CD4-positive, alpha-beta T cell treated with Interleukin-17A for 1 hour (primary cell): ENCODE results near the gene DSCAM.

ENCODE experiments used
- DNase-seq: peaks from one replicate; pipeline ENCODE4 v3.0.0-alpha.2; 2020

The DSCAM gene

GRCh38 chr21:40647706-40648105 is 199.3 kb downstream of the DSCAM start:
- no peak for DNase-seq

DNA sequence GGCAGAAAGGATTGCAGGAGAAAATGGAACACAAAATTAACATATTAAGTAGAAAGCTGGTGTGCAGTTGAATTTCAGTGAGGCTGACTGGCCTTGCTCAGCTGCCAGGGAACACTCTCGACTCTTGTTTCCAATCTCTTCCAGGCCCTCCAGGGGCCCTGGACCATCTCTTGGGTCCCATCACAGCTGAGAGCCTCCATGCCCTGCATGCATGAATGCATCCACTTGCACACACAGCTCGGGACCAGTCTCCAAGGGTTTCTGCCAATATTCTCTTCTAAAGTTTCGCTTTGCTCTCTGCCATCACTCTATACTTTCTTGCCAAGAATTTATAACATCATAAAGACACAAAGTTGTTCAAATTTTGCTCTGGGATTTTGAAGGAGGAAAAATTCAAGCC is 200.3 kb downstream of the DSCAM start:
- DNase-seq = no peak

GRCh38 chr21:40641042-40641441 is 205.9 kb downstream of the DSCAM start:
- DNase-seq = no peak

DNA sequence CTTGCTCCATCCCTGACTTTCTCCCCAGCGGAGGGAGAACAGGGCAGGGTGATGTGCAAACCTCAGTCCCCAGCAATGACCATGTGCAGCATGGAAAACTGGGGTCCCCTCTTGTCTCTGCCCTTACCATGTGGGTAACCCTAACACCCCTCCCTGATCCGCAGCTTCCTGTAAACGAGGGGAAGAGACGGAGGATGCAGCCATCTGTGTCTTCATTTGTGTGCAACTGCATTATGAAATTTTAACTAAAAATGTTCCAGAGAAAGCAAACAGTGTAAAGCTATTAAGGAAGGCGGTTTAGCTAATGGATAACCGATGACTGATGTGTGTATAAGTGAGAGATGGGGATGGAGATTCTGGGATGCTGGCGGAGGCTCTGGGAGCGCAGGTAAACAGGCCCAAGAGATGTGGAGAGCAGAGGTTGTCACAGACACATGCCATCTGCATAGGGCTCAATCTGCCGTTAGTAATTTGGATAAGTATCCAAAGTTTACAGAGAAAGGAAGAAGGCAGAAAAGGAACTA is 206.6 kb downstream of the DSCAM start:
- no peak for DNase-seq

- DNase-seq = no peak
Measured at GRCh38 chr21:40639616-40640194, 207.3 kb downstream of the DSCAM start.

- DNase-seq = no peak
Measured at GRCh38 chr21:40638466-40639251, 208.3 kb downstream of the DSCAM start.

DNA sequence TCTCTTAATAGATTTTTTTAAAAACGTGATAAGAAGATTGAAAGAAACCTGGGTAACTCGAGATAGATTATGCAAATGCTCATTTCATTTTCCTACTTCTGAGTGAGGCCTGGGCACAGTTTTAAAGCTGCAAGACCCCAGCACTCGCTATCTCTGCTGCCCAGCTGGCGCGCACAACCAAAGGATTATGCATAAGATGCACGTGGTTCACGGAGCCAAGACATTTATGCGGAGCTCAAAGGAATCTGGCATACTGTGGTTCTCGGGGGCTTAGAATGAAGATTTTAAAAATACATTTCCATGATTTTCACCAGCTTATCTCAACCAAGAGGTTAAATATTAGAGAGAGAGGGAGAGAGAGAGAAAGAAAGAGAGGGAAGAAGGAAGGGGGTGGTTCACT is 210.9 kb downstream of the DSCAM start:
- no peak for DNase-seq

DNA sequence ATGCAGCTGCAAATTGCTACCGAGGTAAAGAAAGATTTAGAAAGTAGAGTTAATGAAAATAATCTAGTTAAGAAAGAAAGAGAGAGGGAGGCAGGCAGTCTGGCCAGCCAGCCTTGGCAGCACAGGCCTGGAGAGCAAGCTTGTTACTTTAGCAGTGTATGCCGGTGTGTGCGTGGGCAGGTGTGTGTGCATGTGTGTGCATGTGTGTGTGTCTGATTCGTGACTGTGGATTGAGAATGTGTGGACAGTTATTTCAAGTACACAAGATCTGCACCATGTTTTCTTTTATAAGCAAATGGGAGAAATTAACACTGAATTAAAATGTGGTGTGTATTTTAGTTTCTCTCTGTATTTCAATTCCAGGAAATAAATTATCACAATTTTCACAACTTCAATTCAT is 211.6 kb downstream of the DSCAM start:
- DNase-seq = no peak

DNA sequence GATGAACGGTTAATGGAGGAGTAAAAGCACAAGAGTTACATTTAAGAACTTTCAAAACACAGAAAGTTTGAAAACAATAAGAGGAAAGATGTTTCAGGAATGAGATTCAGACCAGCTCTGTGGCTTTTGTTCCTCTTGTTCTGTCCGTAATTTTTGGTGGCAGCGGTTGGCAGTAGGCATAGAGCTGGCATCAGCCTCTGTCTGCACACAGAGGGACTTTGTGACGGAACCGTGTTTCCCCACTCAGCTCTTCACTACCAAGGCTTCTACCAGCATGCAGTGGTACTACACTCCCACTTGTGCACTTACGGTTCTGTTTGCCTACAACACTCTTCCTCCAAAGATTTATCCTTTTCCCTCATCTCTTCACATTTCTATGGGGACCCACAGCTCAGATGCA is 212.8 kb downstream of the DSCAM start:
- DNase-seq = no peak

GRCh38 chr21:40633048-40633447 is 213.9 kb downstream of the DSCAM start:
- DNase-seq = no peak

DNA sequence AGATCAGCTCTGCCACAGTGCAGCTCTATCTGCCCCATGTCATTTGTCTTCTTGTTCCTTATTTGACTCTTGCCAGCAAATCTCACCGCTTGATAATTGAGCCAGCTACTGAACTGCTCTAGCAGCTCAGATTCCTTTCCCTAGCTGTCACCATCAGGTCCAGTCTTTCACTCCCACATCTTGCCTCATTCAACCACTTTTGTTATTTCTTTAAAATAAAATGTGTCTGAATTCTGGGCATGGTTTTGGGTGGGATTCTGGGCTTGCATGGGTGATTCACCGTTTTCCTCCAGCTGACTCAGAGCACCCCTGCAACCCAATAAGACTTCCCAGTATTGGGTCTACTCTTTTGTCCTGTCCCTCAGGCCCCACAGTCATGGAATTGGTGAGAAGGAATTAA is 215.7 kb downstream of the DSCAM start:
- DNase-seq = no peak

GRCh38 chr21:40625991-40626390 is 221.0 kb downstream of the DSCAM start:
- no peak for DNase-seq

DNA sequence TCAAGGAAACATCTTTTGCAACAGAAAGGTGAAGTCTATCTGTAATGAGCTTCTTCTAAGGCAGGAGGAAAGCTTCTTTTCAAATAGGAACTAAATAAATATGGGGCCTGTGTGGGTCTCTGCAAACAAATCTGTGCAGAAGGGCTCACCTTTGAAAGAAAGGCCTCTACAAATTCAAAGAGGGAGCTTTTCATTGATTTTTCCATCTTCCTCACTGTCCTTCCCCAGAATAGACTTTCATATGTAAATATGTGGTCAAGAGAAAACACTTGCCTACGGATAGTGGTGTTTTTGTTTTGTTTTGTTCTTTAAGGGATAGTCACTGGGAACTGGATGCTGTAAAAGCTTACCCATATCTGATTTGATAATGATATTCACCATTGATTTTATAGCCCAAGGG is 223.4 kb downstream of the DSCAM start:
- no peak for DNase-seq

DNA sequence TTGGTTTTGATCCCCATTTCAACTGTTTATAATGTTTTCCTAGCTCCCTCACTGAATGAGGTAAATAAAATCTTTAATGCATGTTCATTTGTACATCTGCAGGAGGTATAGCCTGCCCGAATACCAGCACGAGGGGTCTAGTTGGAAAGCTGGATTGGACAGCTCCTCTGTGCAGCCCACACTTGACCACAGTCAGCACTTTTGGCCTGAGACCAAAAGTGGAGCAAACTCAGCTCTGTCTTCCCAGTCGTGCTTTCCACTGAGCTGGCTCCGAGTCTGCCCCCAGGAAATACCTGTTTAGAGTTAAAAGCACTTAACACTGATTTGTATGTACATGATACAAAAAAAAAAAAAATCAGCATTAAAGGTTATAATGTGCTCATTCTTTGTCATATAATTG is 224.4 kb downstream of the DSCAM start:
- DNase-seq = no peak

DNA sequence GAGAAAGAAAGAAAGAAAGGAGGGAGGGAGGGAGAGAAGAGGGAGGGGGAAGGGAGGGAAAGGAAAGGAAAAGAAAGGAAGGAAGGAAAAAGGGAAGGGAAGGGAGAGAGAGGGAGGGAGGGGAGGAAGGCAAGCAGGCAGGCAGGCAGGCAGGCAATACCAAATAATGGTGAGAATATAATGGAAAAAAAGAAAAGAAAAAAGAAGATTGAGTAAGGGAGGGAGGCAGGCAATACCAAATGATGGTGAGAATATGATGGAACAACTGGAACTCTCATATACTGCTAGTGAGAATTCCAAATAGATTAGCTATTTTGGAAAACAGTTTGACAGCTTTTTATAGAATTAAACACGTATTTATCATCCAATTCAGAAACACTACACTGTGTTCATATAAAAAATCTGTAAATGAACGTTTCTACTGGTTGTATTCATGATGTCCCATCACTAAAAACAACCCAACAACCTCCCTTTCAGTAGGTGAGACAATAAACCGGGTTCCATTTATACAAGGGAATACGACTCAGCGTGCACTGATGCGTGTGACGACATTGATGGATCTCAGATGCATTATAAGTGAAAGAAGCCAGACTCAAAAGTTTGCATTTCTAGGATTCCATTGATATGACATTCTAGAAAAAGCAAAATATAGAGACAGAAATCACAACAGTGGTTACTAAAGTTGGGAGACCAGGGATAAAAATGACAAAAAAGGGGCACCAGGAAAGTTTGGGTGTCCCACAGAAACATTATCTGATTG is 226.4 kb downstream of the DSCAM start:
- no peak for DNase-seq

GRCh38 chr21:40618191-40618973 is 228.6 kb downstream of the DSCAM start:
- no peak for DNase-seq

DNA sequence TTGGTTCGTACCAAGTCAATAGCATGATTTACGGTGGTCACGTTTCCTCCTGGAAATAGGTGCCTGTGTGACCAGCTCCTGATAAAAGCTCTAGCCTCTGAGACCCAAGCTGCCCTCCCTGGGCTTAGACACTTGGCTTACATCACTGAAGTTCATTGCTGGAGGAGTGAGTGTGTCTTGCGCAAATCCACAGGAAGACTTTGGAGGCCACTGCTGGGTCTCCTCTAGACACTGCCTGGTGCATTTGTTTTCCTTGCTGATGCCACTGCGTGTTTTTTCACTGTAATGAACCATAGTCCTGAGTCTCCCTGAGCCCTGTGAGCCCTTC is 230.6 kb downstream of the DSCAM start:
- no peak for DNase-seq

DNA sequence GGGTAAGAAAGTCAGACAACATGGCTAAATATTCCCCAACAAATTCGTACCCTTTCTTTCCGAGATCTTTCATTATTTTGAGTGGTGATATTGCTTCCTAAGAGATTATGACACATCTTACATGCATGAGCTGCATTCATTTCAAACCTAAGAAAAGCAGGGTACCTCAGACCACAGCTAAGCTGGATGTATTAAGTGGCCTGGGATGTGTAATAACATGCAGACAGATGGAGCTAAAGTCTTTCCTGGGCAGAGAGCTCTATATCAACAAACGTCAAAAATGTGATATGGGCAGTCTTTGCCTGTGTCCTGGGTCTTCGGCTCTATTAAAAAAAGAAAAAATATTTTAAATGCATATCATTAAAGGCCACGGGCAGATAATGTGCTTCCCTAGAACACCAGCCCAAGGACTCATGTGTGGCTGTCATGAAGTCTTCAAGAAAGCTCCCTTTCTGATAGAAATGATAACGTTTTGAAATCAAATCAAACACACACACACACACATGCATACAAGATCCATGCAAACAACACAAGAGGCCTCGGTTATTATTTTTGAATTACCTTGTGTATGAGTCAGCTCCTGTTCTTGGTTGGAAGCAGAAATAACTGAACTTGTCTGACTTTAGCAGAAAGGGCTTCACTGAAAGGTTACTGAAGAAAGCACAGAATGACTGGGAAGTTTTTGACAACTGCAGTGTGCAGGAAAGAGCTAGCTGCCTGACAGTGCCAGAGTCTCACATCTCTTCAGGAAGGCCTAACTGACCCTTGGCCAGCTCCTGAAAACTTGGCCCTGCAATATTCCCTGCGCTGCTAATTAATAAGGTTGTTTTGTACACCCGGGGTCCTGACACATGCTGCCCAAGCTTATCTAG is 231.2 kb downstream of the DSCAM start:
- no peak for DNase-seq

GRCh38 chr21:40613546-40614030 is 233.4 kb downstream of the DSCAM start:
- no peak for DNase-seq

DNA sequence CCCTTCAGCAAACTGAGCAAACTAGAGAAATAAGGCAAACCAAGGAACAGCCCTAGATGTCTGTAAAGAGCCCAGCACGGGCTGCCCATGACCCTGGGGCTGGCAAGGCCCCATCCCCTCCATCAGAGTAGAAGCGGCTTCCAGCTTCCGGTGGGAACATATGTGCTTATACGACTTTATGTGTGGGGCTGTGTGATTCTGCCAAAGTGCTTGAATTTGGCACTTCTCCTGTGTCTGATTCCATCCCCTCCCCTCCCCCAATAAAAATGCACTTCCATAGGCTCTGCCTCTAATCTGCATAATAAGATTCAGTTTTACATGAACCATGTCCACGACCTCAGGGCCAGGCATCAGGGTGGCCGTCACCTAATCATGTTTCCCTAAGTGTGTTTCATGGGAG is 236.6 kb downstream of the DSCAM start:
- DNase-seq = no peak

GRCh38 chr21:40606341-40606740 is 240.6 kb downstream of the DSCAM start:
- no peak for DNase-seq

- no peak for DNase-seq
Measured at GRCh38 chr21:40605094-40605493, 241.9 kb downstream of the DSCAM start.
